GM23338 (cell line): ENCODE results near the gene TMEM135.

ENCODE experiments used
- EZH2 ChIP-seq: fragments of 200-600 bp; sonication (generic); IDR thresholded peaks from one replicate; pipeline ENCODE4 v1.8.0; 2017; ENCODE audit warnings: antibody characterized with exemption, mild to moderate bottlenecking, low read depth; ENCODE audit not compliant: unreplicated experiment
- EZH2phosphoT487 ChIP-seq: fragments of 200-600 bp; sonication (generic); IDR thresholded peaks from one replicate; pipeline ENCODE4 v1.8.1; 2018; ENCODE audit warnings: antibody characterized with exemption; ENCODE audit not compliant: unreplicated experiment
- POLR2AphosphoS5 ChIP-seq: IDR thresholded peaks from 2 replicates; pipeline ENCODE4 v1.6.1; 2016; ENCODE audit warnings: antibody characterized with exemption, low read depth
- TF ChIP-seq, protein P1 (sequence below), 2 experiments: fragments of 200-600 bp in 1 of 2; sonication (generic) in 1 of 2; conservative IDR thresholded peaks; 2 replicates each; pipeline versions ENCODE4 v1.5.1 to v1.6.1; 2016 to 2017; ENCODE audit warnings: antibody characterized with exemption in 2 of 2, low read depth in 2 of 2, mild to moderate bottlenecking in 2 of 2, moderate library complexity in 1 of 2
- TF ChIP-seq, protein P2 (sequence below): IDR thresholded peaks from one replicate; pipeline ENCODE4 v1.6.1; 2018; ENCODE audit warnings: antibody characterized with exemption; ENCODE audit not compliant: unreplicated experiment
- TF ChIP-seq, protein P3 (sequence below): fragments of 250-450 bp; sonication (Bioruptor Pico); IDR thresholded peaks from 2 replicates; pipeline ENCODE4 v1.5.0; 2020; ENCODE audit warnings: mild to moderate bottlenecking, moderate library complexity

DNA sequence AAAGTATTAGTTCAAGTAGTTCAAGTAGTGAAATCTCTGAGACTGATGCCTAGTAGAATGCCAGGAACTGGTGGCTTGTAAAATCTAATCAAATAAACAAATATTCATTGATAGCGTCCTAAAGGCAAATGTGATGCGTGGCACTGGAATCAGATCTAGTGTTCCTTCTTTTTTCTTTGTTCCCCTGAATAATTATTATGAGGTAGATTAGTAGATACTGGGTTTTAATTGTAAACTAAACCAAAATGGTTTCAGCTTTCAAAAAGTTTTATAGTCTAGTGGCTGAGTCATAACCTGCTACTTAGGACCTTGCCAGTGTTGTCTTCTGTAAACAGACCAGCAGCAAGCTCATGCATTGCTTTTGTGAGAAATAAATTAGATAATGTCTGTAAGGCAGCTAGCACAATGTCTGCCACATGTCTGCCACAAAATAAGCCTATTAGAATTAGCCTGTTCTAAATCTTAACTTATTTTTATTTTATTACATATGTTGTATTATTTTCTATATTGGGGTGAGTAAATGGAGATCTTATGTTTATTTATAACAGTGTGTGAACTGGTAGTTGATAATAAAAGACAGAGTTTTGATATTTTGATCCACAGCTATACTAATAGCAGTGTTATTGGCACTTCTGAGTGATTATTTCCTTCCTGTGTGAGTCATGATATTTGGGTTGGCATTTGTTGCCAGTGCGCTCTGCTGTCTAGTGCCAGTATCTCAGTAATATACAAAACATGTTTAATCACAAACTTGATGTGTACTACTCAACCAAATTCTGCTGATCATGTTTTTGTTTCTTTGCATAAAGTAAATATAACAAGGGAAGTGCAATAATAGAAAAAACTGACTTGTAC, 135.7 kb downstream of the TMEM135 start:
- TF ChIP-seq, protein P1, sequence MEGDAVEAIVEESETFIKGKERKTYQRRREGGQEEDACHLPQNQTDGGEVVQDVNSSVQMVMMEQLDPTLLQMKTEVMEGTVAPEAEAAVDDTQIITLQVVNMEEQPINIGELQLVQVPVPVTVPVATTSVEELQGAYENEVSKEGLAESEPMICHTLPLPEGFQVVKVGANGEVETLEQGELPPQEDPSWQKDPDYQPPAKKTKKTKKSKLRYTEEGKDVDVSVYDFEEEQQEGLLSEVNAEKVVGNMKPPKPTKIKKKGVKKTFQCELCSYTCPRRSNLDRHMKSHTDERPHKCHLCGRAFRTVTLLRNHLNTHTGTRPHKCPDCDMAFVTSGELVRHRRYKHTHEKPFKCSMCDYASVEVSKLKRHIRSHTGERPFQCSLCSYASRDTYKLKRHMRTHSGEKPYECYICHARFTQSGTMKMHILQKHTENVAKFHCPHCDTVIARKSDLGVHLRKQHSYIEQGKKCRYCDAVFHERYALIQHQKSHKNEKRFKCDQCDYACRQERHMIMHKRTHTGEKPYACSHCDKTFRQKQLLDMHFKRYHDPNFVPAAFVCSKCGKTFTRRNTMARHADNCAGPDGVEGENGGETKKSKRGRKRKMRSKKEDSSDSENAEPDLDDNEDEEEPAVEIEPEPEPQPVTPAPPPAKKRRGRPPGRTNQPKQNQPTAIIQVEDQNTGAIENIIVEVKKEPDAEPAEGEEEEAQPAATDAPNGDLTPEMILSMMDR (conservative IDR thresholded peaks at IDR 0.05; ENCODE audit: low read depth in 2 of 2), result no peak
- TF ChIP-seq EZH2, result no peak
- TF ChIP-seq, protein P2, sequence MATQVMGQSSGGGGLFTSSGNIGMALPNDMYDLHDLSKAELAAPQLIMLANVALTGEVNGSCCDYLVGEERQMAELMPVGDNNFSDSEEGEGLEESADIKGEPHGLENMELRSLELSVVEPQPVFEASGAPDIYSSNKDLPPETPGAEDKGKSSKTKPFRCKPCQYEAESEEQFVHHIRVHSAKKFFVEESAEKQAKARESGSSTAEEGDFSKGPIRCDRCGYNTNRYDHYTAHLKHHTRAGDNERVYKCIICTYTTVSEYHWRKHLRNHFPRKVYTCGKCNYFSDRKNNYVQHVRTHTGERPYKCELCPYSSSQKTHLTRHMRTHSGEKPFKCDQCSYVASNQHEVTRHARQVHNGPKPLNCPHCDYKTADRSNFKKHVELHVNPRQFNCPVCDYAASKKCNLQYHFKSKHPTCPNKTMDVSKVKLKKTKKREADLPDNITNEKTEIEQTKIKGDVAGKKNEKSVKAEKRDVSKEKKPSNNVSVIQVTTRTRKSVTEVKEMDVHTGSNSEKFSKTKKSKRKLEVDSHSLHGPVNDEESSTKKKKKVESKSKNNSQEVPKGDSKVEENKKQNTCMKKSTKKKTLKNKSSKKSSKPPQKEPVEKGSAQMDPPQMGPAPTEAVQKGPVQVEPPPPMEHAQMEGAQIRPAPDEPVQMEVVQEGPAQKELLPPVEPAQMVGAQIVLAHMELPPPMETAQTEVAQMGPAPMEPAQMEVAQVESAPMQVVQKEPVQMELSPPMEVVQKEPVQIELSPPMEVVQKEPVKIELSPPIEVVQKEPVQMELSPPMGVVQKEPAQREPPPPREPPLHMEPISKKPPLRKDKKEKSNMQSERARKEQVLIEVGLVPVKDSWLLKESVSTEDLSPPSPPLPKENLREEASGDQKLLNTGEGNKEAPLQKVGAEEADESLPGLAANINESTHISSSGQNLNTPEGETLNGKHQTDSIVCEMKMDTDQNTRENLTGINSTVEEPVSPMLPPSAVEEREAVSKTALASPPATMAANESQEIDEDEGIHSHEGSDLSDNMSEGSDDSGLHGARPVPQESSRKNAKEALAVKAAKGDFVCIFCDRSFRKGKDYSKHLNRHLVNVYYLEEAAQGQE, result no peak
- TF ChIP-seq, protein P3, sequence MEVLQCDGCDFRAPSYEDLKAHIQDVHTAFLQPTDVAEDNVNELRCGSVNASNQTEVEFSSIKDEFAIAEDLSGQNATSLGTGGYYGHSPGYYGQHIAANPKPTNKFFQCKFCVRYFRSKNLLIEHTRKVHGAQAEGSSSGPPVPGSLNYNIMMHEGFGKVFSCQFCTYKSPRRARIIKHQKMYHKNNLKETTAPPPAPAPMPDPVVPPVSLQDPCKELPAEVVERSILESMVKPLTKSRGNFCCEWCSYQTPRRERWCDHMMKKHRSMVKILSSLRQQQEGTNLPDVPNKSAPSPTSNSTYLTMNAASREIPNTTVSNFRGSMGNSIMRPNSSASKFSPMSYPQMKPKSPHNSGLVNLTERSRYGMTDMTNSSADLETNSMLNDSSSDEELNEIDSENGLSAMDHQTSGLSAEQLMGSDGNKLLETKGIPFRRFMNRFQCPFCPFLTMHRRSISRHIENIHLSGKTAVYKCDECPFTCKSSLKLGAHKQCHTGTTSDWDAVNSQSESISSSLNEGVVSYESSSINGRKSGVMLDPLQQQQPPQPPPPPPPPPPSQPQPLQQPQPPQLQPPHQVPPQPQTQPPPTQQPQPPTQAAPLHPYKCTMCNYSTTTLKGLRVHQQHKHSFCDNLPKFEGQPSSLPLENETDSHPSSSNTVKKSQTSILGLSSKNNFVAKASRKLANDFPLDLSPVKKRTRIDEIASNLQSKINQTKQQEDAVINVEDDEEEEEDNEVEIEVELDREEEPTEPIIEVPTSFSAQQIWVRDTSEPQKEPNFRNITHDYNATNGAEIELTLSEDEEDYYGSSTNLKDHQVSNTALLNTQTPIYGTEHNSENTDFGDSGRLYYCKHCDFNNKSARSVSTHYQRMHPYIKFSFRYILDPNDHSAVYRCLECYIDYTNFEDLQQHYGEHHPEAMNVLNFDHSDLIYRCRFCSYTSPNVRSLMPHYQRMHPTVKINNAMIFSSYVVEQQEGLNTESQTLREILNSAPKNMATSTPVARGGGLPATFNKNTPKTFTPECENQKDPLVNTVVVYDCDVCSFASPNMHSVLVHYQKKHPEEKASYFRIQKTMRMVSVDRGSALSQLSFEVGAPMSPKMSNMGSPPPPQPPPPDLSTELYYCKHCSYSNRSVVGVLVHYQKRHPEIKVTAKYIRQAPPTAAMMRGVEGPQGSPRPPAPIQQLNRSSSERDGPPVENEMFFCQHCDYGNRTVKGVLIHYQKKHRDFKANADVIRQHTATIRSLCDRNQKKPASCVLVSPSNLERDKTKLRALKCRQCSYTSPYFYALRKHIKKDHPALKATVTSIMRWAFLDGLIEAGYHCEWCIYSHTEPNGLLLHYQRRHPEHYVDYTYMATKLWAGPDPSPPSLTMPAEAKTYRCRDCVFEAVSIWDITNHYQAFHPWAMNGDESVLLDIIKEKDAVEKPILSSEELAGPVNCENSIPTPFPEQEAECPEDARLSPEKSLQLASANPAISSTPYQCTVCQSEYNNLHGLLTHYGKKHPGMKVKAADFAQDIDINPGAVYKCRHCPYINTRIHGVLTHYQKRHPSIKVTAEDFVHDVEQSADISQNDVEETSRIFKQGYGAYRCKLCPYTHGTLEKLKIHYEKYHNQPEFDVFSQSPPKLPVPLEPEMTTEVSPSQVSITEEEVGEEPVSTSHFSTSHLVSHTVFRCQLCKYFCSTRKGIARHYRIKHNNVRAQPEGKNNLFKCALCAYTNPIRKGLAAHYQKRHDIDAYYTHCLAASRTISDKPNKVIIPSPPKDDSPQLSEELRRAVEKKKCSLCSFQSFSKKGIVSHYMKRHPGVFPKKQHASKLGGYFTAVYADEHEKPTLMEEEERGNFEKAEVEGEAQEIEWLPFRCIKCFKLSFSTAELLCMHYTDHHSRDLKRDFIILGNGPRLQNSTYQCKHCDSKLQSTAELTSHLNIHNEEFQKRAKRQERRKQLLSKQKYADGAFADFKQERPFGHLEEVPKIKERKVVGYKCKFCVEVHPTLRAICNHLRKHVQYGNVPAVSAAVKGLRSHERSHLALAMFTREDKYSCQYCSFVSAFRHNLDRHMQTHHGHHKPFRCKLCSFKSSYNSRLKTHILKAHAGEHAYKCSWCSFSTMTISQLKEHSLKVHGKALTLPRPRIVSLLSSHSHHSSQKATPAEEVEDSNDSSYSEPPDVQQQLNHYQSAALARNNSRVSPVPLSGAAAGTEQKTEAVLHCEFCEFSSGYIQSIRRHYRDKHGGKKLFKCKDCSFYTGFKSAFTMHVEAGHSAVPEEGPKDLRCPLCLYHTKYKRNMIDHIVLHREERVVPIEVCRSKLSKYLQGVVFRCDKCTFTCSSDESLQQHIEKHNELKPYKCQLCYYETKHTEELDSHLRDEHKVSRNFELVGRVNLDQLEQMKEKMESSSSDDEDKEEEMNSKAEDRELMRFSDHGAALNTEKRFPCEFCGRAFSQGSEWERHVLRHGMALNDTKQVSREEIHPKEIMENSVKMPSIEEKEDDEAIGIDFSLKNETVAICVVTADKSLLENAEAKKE, result no peak
- TF ChIP-seq EZH2phosphoT487, result no peak
- no peak for TF ChIP-seq POLR2AphosphoS5
